ENCODE results near the gene LRRC8D.
"Not testable (repeated sequence)": the region's sequence is repeated elsewhere in the genome, so short reads cannot be mapped to it uniquely, and the experiment has no call there.

LRRC8D gene

DNA sequence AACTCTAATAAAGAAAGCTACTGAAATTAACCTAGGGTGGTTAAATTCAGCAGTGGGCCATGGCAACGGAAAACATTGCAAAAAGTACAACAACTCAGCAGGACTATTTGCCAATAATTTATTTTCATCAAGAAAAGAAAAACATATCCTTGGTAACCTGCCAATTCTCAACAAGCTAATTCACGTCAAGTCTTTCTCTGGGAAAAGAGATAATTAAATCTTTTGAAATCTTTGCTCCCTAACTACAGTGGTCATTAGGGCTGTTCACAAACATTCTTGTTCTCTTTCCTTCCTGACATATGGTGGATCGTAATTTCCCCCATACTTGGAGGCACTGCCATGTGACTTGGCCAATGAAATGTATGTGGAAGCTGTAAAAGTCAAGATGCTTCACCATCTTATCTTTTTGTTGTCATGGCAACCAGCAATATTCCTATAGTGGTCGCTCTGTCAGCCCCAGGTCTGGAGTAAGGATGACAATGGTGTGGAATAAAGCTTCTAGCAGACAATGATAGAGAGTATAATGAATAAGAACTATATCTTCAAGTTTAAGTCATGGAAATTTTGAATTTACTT lies 144.4 kb downstream of the LRRC8D start:
- DNase-seq, result no peak

- DNase-seq, result no peak
Measured at GRCh38 chr1:89966656-89967055, 145.8 kb downstream of the LRRC8D start.

DNA sequence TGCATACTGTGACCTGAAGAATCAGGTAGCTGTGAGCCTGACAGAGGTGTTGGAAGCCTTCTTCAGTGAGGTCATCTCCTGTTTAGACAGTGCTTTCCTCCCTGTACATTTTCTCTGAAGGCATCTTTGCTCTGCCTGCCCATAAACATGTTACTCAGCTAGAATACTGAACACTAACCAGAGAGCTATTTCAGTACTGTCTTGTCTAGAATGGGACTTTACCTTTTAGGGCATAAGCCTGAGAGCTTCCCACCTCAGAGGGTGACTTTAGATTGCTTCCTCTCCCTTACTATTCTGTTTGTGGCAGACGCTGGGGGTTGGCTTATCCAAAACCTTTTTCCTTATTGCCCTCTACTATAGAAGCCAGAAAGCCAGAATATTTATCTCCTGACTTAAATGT lies 150.8 kb downstream of the LRRC8D start:
- DNase-seq, result no peak

DNA sequence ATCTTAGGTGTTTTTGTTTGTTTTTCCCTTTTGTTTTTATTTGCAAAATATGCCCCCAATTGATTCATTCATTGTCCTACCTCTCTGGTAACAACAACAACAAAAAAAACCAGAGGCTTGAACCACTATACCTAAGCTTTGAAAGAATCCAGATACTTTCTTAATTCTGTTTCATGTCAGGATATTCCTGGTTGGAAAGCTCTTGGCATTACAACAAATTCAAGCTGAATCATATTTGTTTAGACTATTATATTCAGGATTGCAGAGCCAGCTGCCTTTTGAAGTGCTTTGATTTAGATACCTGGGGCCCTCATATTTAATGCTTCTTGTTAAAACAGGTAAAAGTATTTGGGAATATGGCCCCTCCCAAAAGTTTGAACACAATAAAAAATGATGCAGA lies 151.2 kb downstream of the LRRC8D start:
- no peak for DNase-seq

DNA sequence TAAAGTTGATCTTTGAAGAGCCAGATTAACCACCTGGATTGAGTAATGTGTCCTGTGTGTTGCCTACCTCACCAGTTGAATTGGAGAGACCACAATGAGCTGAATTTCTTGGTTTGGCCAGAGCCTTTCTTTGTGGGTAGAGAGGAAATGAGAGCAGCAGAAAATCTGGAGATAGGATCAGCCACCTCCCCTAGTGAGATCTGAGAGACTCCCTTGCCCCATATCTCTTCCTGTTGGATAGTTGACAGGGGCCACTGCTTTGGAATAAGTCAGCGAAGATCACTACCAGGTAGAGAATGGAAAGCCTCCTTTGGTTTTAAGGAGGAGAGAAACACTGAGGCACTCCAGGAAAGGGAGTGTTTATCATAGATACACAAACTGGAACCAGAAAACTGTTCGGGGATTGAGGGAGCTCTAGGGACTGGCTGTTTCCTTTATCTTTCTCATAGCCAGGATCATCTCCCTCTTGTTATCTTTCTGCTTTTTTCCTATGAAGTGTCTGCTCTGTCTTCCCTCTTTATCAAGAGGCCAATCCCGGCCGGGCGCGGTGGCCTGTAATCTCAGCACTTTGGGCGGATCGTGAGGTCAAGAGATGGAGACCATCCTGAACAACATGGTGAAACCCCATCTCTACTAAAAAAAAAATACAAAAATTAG lies 152.8 kb downstream of the LRRC8D start:
- no peak for DNase-seq

DNA sequence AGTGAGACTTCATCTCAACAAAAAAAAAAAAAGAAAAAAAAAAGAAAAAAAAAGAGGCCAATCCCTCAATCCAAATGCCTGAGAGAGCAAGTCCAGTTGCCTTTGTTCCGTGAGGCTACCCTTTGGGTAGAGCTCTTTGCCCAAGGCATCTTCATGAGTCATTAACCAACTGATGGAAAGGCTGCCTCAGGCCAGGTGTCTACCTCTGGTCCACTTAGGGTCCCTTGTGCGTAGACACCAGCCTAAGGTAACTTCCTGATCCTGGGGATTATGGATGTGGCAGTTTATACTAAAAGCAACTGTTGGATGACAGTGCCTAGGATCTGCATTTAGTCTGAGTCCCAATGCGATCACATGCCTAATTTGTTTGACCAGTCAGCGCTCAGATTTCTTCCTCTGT lies 153.4 kb downstream of the LRRC8D start:
- DNase-seq, result no peak

DNA sequence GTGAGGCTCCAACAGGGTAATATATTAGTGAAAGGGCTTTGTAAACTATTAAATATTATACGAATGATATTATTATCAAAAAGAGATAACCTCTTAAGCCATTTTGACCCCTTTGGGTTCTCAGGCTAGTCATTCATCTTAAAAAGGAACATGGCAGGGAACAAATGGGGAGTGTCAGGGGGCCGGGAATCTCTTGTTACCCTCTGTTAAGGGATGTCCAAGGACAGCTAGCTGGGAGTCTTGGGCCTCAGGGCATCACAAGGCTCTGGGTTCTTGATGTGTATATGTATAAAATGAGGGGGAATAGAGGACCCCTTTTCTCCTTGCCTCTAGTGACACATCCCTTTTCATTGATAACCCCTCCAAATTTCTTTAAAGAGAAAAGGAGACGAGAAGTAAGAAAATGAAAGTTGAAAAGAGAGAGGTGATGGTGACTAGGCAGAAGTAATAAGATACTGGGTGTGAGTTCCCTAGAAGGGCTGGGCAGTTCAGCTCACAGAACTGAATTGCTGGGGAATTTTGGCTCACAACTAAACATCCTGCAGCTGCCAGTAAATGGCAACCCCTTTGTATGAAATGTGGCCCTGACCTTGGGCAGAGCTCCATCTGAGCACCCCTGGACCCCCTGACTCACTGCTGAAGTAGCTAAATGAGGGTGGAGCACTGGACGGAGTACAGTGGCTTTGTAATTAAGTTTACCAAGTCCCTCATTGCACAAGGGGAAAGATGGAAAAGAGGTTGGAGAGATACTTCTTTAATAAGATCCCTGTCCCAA lies 154.1 kb downstream of the LRRC8D start:
- DNase-seq, result no peak

DNA sequence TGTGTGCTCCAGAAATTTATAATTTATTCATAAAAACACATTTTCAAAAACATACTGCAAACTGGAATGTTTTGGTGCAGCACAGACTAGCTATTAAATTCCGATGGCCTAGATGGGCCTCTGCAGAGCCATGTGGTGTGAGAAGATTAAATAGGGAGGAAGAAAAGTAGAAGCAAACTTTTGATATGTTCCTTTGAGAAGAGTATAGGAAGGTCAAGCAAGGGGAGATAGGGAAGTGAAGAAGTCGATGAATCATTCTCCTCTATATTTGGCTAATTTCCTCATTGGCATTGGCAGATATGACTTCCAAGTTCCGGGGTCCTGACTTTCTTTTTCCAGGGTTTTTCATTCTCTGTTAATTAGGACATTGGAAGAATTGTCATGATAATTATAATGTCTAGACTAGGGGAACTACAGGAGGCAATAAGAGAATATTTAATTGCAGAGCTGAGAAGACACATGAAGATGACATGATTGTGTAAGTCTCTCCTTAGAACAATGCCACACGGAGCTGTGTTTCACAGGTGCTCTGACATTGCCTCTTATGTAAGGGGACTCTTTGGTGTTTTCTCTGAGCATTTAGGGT lies 154.8 kb downstream of the LRRC8D start:
- no peak for DNase-seq

GRCh38 chr1:89978755-89979154 lies 157.9 kb downstream of the LRRC8D start:
- no peak for DNase-seq

GRCh38 chr1:89980605-89981004 lies 159.8 kb downstream of the LRRC8D start:
- DNase-seq, result no peak

DNA sequence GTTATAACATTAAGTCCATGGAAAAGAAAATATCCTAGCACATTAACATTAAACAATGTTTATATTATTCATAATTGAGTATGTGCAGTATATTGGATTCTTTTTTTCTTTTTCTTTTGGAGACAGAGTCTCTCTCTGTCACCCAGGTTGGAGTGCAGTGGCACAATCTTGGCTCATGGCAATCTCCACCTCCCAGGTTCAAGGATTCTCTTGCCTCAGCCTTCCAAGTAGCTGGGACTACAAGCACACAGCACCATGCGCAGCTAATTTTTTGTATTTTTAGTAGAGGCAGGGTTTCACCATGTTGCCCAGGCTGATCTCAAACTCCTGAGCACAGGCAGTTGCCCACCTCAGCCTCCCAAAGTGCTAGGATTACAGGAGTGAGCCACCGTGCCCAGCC lies 162.0 kb downstream of the LRRC8D start:
- not testable (repeated sequence) for DNase-seq

- DNase-seq, result not testable (repeated sequence)
Measured at GRCh38 chr1:89984564-89985116, 163.8 kb downstream of the LRRC8D start.

DNA sequence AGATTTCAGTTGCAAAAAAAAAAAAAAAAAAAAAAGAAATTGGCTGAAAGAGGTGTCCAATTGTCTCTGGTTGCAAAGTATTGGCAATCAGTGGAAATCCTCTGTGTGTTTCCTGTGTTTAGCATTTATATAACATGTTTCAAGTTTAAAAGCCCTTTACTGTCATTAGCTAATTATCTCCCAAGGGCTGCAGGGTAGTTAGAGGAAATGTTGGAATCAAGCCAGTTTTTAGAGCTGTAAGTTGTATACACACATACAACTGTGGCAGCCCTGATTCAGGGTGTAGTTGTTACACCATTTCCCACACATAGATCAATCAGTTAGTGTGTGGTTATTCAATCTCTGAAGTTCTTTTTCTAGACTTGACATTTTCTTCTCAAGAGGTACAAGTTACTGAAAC lies 165.2 kb downstream of the LRRC8D start:
- DNase-seq, result no peak
